B cell (primary cell): ENCODE data around the gene RGS6. TPM values are rescaled to one million over a fixed set of nuclear protein-coding genes. Genes with fewer than 3 reads are reported as not detected.

Source experiments
- ATAC-seq: fragments of 200-7000 bp; cut with Tn5 transposase; one replicate; pipeline ENCODE4 v1.10.0; 2021; ENCODE audit warnings: low read depth, mild to moderate bottlenecking, moderate number of reproducible peaks, moderate library complexity
- CTCF ChIA-PET: fragments of 350-600 bp; sonication (Branson Sonifier 250); formaldehyde crosslinking; loops from one replicate; lab custom pipeline; 2021; ENCODE audit warnings: antibody characterized with exemption, inconsistent platforms; lab: Charles Lee
- POLR2A ChIA-PET: fragments of 350-600 bp; sonication (Branson Sonifier 250); formaldehyde crosslinking; loops from one replicate; lab custom pipeline; 2021; ENCODE audit warnings: antibody characterized with exemption; lab: Charles Lee
- DNase-seq: peaks from one replicate; pipeline ENCODE4 v3.0.0; 2013
- H2AFZ ChIP-seq: 2 replicates; pipeline ENCODE4 v1.6.1; 2012; ENCODE audit warnings: mild to moderate bottlenecking, low read depth, low read length; ENCODE audit not compliant: insufficient read depth, poor library complexity, severe bottlenecking
- H3K27ac ChIP-seq, 2 donors: 1 replicate in 1 of 2; 2 replicates in 1 of 2; pipeline ENCODE4 v1.5.1; 2012 to 2013; ENCODE audit warnings: low read length in 2 of 2, mild to moderate bottlenecking in 2 of 2, moderate library complexity in 1 of 2
- H3K27me3 ChIP-seq, 4 experiments: fragments of 200-600 bp in 1 of 4; sonication (generic) in 1 of 4; replicated peaks in 1 of 4; 1 replicate in 2 of 4; 2 replicates in 2 of 4; pipeline versions ENCODE4 v1.6.1 to v1.7.0; 2013 to 2016; ENCODE audit warnings: low read length in 3 of 4, mild to moderate bottlenecking in 2 of 4, mixed read lengths in 1 of 4, moderate library complexity in 1 of 4; ENCODE audit not compliant: insufficient read depth in 4 of 4, control insufficient read depth in 3 of 4; ENCODE audit errors: control extremely low read depth in 1 of 4
- H3K36me3 ChIP-seq, 2 experiments: replicated peaks in 1 of 2; 1 replicate in 1 of 2; 2 replicates in 1 of 2; pipeline versions ENCODE4 v1.6.1 to v1.7.1; 2013; ENCODE audit warnings: low read length in 1 of 2; ENCODE audit not compliant: insufficient read depth in 2 of 2, control insufficient read depth in 1 of 2; ENCODE audit errors: control extremely low read depth in 1 of 2, extremely low read depth in 1 of 2
- H3K4me1 ChIP-seq, 2 donors: fragments of 200-600 bp in 1 of 2; sonication (generic) in 1 of 2; 1 replicate in 1 of 2; 2 replicates in 1 of 2; pipeline versions ENCODE4 v1.5.1 to v1.6.1; 2013 to 2017; ENCODE audit warnings: low read length in 2 of 2; ENCODE audit not compliant: control insufficient read depth in 2 of 2, insufficient read depth in 2 of 2
- H3K4me2 ChIP-seq: replicated peaks from 2 replicates; pipeline ENCODE3; 2012; ENCODE audit warnings: mild to moderate bottlenecking, low read depth, low read length; ENCODE audit not compliant: poor library complexity, severe bottlenecking
- H3K4me3 ChIP-seq, 5 experiments: fragments of 200-600 bp in 1 of 5; sonication (generic) in 1 of 5; 1 replicate in 3 of 5; 2 replicates in 2 of 5; pipeline versions ENCODE4 v1.5.1 to v1.7.0; 2011 to 2016; ENCODE audit warnings: low read length in 4 of 5, mild to moderate bottlenecking in 4 of 5, low read depth in 2 of 5, control low read depth in 1 of 5, moderate library complexity in 1 of 5; ENCODE audit not compliant: insufficient read depth in 1 of 5; ENCODE audit errors: control extremely low read depth in 1 of 5, extremely low read depth in 1 of 5
- H3K79me2 ChIP-seq: fragments of 200-600 bp; sonication (generic); one replicate; pipeline ENCODE4 v1.6.0; 2016; ENCODE audit warnings: low read length; ENCODE audit not compliant: control insufficient read depth, insufficient read depth
- H3K9ac ChIP-seq: fragments of 200-600 bp; sonication (generic); 2 replicates; pipeline ENCODE4 v1.6.1; 2017; ENCODE audit warnings: mild to moderate bottlenecking, low read length, moderate library complexity
- H3K9me3 ChIP-seq, 3 donors: one replicate each; pipeline versions ENCODE4 v1.6.1 to v1.7.1; 2013; ENCODE audit warnings: low read length in 2 of 3; ENCODE audit not compliant: control insufficient read depth in 2 of 3, insufficient read depth in 1 of 3; ENCODE audit errors: control extremely low read depth in 1 of 3
- H4K20me1 ChIP-seq: 2 replicates; pipeline ENCODE4 v1.6.0; 2012; ENCODE audit warnings: mild to moderate bottlenecking, low read length; ENCODE audit not compliant: insufficient read depth, control insufficient read depth, poor library complexity, severe bottlenecking
- H3K27ac Mint-ChIP-seq: one replicate; pipeline ENCODE4 v1.8.0; 2021; ENCODE audit warnings: mixed read lengths
- H3K27me3 Mint-ChIP-seq: one replicate; pipeline ENCODE4 v1.8.0; 2021; ENCODE audit warnings: mixed read lengths
- H3K4me1 Mint-ChIP-seq: one replicate; pipeline ENCODE4 v1.8.0; 2021; ENCODE audit warnings: mixed read lengths
- H3K4me3 Mint-ChIP-seq: one replicate; pipeline ENCODE4 v1.8.0; 2021; ENCODE audit warnings: mixed read lengths
- H3K9me3 Mint-ChIP-seq: one replicate; pipeline ENCODE4 v1.8.0; 2022; ENCODE audit warnings: mixed read lengths; ENCODE audit not compliant: insufficient read depth
- EZH2 ChIP-seq: IDR thresholded peaks from 2 replicates; pipeline ENCODE4 v1.6.1; 2012; ENCODE audit warnings: borderline replicate concordance, low read depth, mild to moderate bottlenecking, moderate library complexity, low read length; ENCODE audit not compliant: insufficient read depth, poor library complexity, severe bottlenecking
- WGBS: methylation state at CpG from one replicate; pipeline ENCODE4 v1.1.5; 2013; ENCODE audit warnings: missing lambda C conversion rate; ENCODE audit not compliant: insufficient coverage; 5-methylcytosine and 5-hydroxymethylcytosine counted together
- intact Hi-C: fragments of 100-400 bp; cut with micrococcal nuclease; formaldehyde crosslinking; loops from one replicate; pipeline ENCODE4 v1.10.0; 2022
- polyA plus RNA-seq: library from polyadenylated mRNA; depleted of rRNA; stranded (reverse); fragments of >200 nt; gene quantifications from 2 replicates; pipeline ENCODE4 v1.2.3, GENCODE V29; 2012
- total RNA-seq, 2 donors: library from RNA; stranded (reverse); fragments of 120-200 nt in 1 of 2; gene quantifications; 1 replicate in 1 of 2; 2 replicates in 1 of 2; pipeline versions ENCODE4 v1.2.3 to v1.2.4, GENCODE V29; 2013 to 2022
- TF ChIP-seq, protein P1 (sequence below): fragments of 200-600 bp; IDR thresholded peaks from one replicate; pipeline ENCODE4 v1.8.0; 2022; ENCODE audit warnings: antibody characterized with exemption, mild to moderate bottlenecking

The RGS6 gene
- total and polyA plus RNA-seq, 2 donors (not counting 1 experiment from before 2014, with no cell fraction given): 0.07 TPM; not detected in 1

DNA sequence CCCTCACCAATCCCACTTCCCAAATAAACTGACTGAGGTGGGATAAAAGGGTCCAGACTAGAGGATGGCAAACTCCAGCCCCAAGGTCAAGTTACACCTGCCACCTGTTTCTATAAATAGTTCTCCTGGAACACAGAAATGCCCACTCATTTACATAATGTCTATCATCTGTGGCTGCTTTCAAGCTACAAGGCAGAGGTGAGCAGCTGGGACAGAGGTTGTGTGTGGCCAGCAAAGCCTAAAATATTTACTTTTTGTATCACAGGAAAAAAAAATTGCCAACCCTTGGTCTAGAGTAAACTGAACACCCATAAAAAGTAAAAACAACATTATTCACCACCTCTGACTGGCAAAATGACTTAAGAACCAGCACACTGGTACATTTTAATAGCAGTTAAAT lies 269.4 kb downstream of the RGS6 start:
- Histone ChIP-seq H3K4me1 (no peaks in the 10 kb centered on the region), H3K4me3 (no peak overlapping the region), H3K79me2 (no peaks in the 10 kb centered on the region), H3K36me3 (no peaks in the 10 kb centered on the region), H3K9ac (no peak overlapping the region), H3K9me3 (peaks cover 0 to 6% (median 0%) of the 10 kb centered on the region in 3 donors), H4K20me1 (no peaks in the 10 kb centered on the region), H3K27ac (no peak overlapping the region), H2AFZ (no peak overlapping the region), H3K27me3 (peaks cover 0 to 3% (median 0%) of the 10 kb centered on the region in 4 experiments), H3K4me2 (no peak overlapping the region)
- ATAC-seq (no peak), DNase-seq (no peak)
- CTCF ChIA-PET: interaction anchor here (1.1 kb wide), 1 partner anchor 9 kb away, joined by 3 read pairs; no protein-coding TSS in a partner anchor
- peaks cover 12% of the 10 kb centered on the region for H3K27me3 Mint-ChIP-seq
- H3K27ac Mint-ChIP-seq: no peak overlapping the region
- POLR2A ChIA-PET: no interaction called here
- H3K4me1 Mint-ChIP-seq: no peaks in the 10 kb centered on the region
- TF ChIP-seq, protein P1, sequence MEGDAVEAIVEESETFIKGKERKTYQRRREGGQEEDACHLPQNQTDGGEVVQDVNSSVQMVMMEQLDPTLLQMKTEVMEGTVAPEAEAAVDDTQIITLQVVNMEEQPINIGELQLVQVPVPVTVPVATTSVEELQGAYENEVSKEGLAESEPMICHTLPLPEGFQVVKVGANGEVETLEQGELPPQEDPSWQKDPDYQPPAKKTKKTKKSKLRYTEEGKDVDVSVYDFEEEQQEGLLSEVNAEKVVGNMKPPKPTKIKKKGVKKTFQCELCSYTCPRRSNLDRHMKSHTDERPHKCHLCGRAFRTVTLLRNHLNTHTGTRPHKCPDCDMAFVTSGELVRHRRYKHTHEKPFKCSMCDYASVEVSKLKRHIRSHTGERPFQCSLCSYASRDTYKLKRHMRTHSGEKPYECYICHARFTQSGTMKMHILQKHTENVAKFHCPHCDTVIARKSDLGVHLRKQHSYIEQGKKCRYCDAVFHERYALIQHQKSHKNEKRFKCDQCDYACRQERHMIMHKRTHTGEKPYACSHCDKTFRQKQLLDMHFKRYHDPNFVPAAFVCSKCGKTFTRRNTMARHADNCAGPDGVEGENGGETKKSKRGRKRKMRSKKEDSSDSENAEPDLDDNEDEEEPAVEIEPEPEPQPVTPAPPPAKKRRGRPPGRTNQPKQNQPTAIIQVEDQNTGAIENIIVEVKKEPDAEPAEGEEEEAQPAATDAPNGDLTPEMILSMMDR: no peak
- no peak for TF ChIP-seq EZH2
- intact Hi-C loops: no loop called here
- H3K4me3 Mint-ChIP-seq: no peak overlapping the region
- peaks cover 7% of the 10 kb centered on the region for H3K9me3 Mint-ChIP-seq

DNA sequence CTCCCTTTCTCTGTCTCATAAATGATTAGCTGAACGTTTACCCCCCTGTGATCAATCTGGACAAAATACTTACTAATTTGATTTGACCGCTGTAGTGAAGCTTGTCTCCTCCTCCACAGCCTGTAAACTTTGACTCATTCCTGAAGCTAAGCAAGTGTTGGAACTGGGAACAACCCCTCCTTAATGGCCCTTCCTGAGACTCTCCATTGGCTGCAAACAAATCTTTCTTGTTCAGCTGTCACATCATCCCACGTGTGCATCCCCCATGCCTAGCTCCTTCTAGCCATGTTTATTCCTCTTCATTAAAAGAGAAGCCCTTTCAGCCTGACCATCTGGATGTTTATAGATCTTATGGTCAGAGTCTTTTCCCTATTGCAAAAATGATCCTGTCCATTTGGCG lies 281.2 kb downstream of the RGS6 start:
- ChIA-PET POLR2A (no interaction called here), CTCF (no interaction called here)
- Histone ChIP-seq H3K4me1 (no peaks in the 10 kb centered on the region), H3K27ac (no peak overlapping the region), H3K9ac (no peak overlapping the region), H3K9me3 (no peaks in the 10 kb centered on the region), H3K4me3 (no peak overlapping the region), H3K4me2 (no peak overlapping the region), H4K20me1 (no peaks in the 10 kb centered on the region), H2AFZ (no peak overlapping the region), H3K36me3 (no peaks in the 10 kb centered on the region), H3K79me2 (no peaks in the 10 kb centered on the region), H3K27me3 (peaks cover 0 to 3% (median under 1%) of the 10 kb centered on the region in 4 experiments)
- Mint-ChIP-seq H3K4me3 (no peak overlapping the region), H3K27me3 (peaks cover 3% of the 10 kb centered on the region), H3K9me3 (peaks cover 4% of the 10 kb centered on the region), H3K4me1 (no peaks in the 10 kb centered on the region), H3K27ac (no peak overlapping the region)
- no peak for ATAC-seq
- WGBS: 79% methylated on average over 3 of the region's 4 CpGs
- intact Hi-C loops: no loop called here
- TF ChIP-seq EZH2: no peak
- TF ChIP-seq, protein P1: no peak
- DNase-seq: no peak
